GM12873 (cell line): ENCODE results near the gene MYRIP.

Source experiments
- TF ChIP-seq, protein P1 (sequence below): IDR thresholded peaks from 2 replicates; pipeline ENCODE4 v1.5.1; 2012; ENCODE audit warnings: low read depth, mild to moderate bottlenecking, moderate library complexity, low read length, control low read depth; ENCODE audit not compliant: insufficient read depth; ENCODE audit errors: missing control alignments

The MYRIP gene

DNA sequence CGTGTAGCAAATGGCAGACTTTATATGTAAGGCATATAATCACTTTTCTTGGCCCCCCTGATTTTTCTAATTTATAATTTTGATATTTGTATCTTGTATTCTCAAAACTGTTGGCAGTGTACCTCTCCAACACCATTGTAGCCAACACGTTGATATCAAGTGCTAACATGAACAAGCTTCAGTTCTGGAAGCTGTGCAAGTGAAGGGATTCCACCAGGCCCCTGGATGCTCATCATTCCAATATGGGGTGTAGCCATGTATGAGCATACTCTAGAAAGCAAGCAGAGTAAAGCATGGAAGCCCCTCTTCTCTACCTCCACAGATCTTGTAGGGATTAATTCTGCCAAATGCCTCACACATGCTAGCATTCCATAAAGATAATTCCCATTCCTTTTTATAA is 211.3 kb downstream of the MYRIP start:
- TF ChIP-seq, protein P1, sequence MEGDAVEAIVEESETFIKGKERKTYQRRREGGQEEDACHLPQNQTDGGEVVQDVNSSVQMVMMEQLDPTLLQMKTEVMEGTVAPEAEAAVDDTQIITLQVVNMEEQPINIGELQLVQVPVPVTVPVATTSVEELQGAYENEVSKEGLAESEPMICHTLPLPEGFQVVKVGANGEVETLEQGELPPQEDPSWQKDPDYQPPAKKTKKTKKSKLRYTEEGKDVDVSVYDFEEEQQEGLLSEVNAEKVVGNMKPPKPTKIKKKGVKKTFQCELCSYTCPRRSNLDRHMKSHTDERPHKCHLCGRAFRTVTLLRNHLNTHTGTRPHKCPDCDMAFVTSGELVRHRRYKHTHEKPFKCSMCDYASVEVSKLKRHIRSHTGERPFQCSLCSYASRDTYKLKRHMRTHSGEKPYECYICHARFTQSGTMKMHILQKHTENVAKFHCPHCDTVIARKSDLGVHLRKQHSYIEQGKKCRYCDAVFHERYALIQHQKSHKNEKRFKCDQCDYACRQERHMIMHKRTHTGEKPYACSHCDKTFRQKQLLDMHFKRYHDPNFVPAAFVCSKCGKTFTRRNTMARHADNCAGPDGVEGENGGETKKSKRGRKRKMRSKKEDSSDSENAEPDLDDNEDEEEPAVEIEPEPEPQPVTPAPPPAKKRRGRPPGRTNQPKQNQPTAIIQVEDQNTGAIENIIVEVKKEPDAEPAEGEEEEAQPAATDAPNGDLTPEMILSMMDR: no peak

DNA sequence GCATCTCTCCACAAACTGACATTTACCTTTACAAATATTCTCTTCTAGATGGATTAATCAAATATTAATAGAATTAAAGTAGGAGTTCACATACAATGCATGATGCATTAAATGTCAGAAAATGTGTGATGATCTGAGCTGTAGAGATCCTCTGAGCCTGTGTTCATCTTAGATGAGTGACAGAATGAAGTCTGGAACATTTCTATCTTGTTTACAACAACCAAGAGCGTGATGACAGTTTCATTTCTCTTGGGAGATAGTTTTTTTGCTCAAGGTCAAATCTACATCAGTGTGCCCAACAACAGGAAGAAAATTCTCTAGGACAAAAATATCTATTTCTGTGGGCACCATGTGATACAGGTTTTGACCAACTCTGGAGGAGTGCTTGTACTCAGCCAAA is 211.9 kb downstream of the MYRIP start:
- TF ChIP-seq, protein P1: no peak

DNA sequence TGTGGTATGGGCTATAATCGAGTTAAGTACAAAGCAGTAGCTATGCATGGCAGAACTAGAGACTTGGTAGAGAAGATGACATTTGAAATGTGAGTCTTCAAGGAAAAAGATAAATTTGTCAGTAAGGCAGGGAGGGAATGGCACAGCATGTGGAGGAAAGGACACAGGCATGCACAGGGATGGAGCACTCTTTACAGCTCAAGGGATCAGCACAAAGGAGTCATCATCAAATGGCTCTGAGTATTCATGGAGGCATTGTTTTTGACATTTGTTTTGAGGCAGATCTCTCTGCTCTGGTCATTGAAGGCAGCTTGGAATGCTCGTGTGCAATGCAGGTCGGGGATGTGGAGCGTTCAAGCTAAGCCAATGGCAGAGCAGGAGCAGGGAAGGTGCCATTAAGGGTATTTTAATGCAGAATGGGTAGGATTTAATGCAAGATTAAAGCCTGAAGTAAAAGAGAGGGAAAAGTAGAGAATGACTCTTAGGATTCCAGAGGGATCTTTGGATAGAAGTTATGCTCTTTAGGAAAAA is 213.0 kb downstream of the MYRIP start:
- TF ChIP-seq, protein P1: no peak

- TF ChIP-seq, protein P1: no peak
Observed at GRCh38 chr3:40024526-40024925, 215.1 kb downstream of the MYRIP start.

GRCh38 chr3:40035177-40035576 is 225.8 kb downstream of the MYRIP start:
- TF ChIP-seq, protein P1: no peak

- TF ChIP-seq, protein P1: no peak
Observed at GRCh38 chr3:40037582-40037981, 228.2 kb downstream of the MYRIP start.

DNA sequence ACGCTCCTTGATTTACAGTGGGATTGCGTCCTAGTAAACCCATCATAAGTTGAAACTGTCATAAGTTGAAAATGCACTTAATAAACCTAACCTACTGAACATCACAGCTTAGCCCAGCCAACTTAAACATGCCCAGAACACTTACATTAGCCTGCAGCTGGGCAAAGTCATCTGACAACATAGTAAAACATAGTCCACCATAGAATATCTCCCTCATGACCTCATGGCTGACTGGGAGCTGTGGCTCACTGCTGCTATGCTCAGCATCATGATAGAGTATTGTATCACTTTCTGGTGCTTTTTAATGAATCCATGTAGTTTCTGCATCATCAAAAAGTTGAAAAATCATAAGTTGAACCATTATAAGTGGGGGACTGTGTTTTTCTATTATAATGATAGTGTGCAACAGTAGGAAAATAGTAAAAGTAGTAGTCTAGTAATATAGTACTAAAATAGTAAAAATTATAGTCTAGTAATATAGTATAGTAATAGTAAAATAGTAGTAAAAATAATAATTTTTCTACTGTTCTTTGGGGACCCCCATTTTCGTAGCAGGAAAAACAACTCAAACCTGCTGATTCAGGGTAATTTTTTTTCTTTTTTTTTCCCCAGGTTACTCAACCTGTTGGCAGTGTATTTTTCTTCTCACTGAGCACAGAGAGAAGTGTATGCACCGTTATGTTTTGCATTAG is 233.5 kb downstream of the MYRIP start:
- TF ChIP-seq, protein P1: no peak

DNA sequence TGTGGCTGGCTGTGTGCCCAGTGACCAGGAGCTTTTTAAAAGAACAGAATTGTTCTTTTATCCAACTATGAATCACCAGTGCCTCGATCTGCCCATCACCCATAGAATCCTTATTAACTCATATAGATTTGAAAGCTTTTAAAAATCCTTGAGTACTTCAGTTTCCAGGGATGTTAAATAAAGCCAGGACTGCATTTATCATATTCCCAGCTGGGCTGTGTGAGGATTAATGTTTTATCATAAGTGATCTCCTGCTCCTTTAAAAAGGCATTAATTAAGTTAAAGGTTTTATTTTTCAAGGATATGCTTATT is 234.0 kb downstream of the MYRIP start:
- TF ChIP-seq, protein P1: no peak
